RWPE2 (cell line): ENCODE data around the gene KIFC3.
"Not testable (repeated sequence)": the region's sequence is repeated elsewhere in the genome, so short reads cannot be mapped to it uniquely, and the experiment has no call there.

Experiments used
- ATAC-seq: fragments of 200-7000 bp; cut with Tn5 transposase; 3 replicates; pipeline ENCODE4 v1.9.1; 2021; ENCODE audit warnings: low read depth
- DNase-seq: peaks from one replicate; pipeline ENCODE4 v3.0.0-alpha.2; 2020; ENCODE audit warnings: low spot score
- H3K27ac ChIP-seq: fragments of 450-650 bp; 2 replicates; pipeline ENCODE4 v1.5.1; 2017; ENCODE audit warnings: mild to moderate bottlenecking; ENCODE audit not compliant: poor library complexity, severe bottlenecking
- H3K27me3 ChIP-seq: fragments of 250-450 bp; sonication (Bioruptor Pico); 2 replicates; pipeline ENCODE4 v1.5.1; 2021; ENCODE audit warnings: mild to moderate bottlenecking, moderate library complexity; ENCODE audit not compliant: insufficient read depth, poor library complexity, severe bottlenecking
- H3K36me3 ChIP-seq: fragments of 250-450 bp; sonication (Bioruptor Pico); 2 replicates; pipeline ENCODE4 v1.5.1; 2020; ENCODE audit warnings: low read depth, mild to moderate bottlenecking, moderate library complexity
- H3K4me1 ChIP-seq: fragments of 250-450 bp; sonication (Bioruptor Pico); 2 replicates; pipeline ENCODE4 v1.5.1; 2021; ENCODE audit warnings: mild to moderate bottlenecking, moderate library complexity; ENCODE audit not compliant: insufficient read depth, poor library complexity, severe bottlenecking
- H3K4me3 ChIP-seq: fragments of 250-450 bp; sonication (Bioruptor Pico); 2 replicates; pipeline ENCODE4 v1.5.1; 2021; ENCODE audit warnings: mild to moderate bottlenecking, moderate library complexity; ENCODE audit not compliant: severe bottlenecking
- H3K9me3 ChIP-seq: fragments of 250-450 bp; sonication (Bioruptor Pico); 2 replicates; pipeline ENCODE4 v1.5.1; 2021; ENCODE audit warnings: mild to moderate bottlenecking, moderate library complexity; ENCODE audit not compliant: severe bottlenecking
- CTCF ChIP-seq: fragments of 450-650 bp; IDR thresholded peaks from one replicate; pipeline ENCODE4 v1.5.1; 2017; ENCODE audit warnings: mild to moderate bottlenecking, moderate library complexity; ENCODE audit not compliant: poor library complexity, severe bottlenecking

Gene KIFC3

DNA sequence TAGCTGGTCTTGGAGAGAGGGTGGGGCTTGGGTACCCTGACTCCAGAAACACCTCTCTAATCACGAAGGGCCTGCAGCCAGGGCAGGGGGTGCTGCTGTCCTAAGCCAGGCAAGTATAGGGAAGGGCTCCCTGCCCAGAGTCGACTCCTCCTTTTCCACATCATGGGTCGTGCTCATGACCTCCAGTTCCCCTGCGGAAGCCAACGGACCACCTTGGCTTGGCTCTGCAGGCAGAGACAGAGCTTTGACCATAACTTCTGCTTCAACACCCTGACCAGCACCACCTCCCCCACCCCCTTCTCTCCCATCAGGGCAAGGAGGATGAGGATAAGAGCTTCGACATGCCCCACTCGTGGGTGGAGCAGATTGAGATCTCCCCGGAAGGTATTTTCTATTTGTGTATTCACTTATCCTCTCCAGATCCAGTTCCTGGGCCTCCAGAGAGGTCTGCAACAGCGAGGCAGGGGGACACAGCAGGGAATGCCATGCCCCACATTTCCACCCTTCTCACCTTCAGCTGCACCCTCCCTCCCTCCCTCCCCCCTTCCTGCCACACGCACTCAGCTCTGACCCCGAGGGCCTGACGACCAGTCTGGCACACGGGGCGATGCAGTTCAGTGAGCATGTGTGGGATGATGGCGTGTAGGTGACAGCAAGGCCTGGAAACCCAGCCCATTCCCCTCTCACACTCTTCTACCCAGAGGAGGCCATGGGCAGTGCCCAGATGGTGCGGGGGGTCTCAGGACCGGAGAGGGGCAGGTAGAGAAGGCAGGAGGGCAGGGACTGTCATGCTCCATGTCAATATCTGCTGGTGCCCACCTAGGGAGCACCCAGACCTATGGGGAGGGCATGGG is 80.7 kb downstream of the KIFC3 start:
- no peak for TF ChIP-seq CTCF
- DNase-seq (no peak), ATAC-seq (no peak)
- H3K9me3 ChIP-seq: no peaks in the 10 kb centered on the region
- no peak overlapping the region for H3K4me3 ChIP-seq
- H3K4me1 ChIP-seq: no peaks in the 10 kb centered on the region
- H3K27me3 ChIP-seq: no peaks in the 10 kb centered on the region
- H3K36me3 ChIP-seq: no peaks in the 10 kb centered on the region
- no peak overlapping the region for H3K27ac ChIP-seq

GRCh38 chr16:57720142-57720575 is 82.1 kb downstream of the KIFC3 start:
- peak; percentile 67 for TF ChIP-seq CTCF
- DNase-seq (no peak), ATAC-seq (peak; percentile 85)
- H3K36me3 ChIP-seq: no peaks in the 10 kb centered on the region
- H3K4me1 ChIP-seq: no peaks in the 10 kb centered on the region
- no peaks in the 10 kb centered on the region for H3K9me3 ChIP-seq
- no peak overlapping the region for H3K27ac ChIP-seq
- H3K4me3 ChIP-seq: no peak overlapping the region
- peaks cover 3% of the 10 kb centered on the region for H3K27me3 ChIP-seq

DNA sequence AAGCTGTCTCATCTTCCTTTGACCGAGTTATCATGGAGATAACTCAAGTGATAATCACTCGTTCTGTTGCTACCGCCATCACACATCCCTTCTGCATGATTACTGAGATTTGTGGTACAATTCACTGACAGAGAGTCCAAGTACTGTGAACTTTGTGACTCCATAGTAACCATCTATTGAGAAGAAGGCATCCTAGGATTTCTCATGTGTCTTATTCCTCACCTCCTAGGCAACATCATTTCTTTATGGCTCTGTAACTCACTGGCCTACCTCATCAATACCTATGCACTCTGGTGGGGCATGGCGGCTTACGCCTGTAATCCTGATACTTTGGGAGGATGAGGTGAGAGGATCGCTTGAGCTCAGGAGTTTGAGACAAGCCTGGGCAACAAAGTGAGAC is 88.2 kb downstream of the KIFC3 start:
- Histone ChIP-seq H3K4me1 (no peaks in the 10 kb centered on the region), H3K27ac (no peak overlapping the region), H3K36me3 (no peaks in the 10 kb centered on the region), H3K9me3 (no peaks in the 10 kb centered on the region), H3K27me3 (peaks cover 11% of the 10 kb centered on the region), H3K4me3 (no peak overlapping the region)
- ATAC-seq (no peak), DNase-seq (no peak)
- TF ChIP-seq CTCF: no peak

- Histone ChIP-seq H3K4me3 (no peak overlapping the region), H3K4me1 (no peaks in the 10 kb centered on the region), H3K9me3 (no peaks in the 10 kb centered on the region), H3K36me3 (no peaks in the 10 kb centered on the region), H3K27me3 (peaks cover 11% of the 10 kb centered on the region), H3K27ac (no peak overlapping the region)
- DNase-seq (no peak), ATAC-seq (no peak)
- no peak for TF ChIP-seq CTCF
Observed at GRCh38 chr16:57713596-57713995, 88.7 kb downstream of the KIFC3 start.

DNA sequence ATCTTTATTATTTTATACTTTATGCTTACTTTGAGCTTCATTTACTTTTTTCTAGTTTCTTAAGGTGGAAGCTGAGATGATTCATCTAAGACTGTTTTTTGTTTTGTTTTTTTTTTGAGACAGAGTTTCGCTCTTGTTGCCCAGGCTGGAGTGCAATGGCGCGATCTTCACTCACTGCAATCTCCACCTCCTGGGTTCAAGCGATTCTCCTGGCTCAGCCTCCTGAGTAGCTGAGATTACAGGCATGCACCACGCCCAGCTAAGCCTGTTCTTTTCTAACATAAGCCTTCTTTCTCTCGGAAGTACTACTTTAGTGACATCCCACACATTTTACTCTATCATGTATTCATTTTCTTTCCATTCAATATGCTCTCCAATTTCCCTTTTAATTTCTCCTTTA is 89.7 kb downstream of the KIFC3 start:
- H3K9me3 ChIP-seq, ATAC-seq, H3K36me3 ChIP-seq, H3K4me3 ChIP-seq, DNase-seq, H3K4me1 ChIP-seq, H3K27ac ChIP-seq: not testable (repeated sequence)
- peaks cover 11% of the 10 kb centered on the region for H3K27me3 ChIP-seq
